LNCaP clone FGC (cell line): ENCODE results near the gene LNX1.

Experiments
- DNase-seq: peaks from one replicate; pipeline ENCODE4 v3.0.0-alpha.2; 2011; ENCODE audit warnings: low read depth
- H3K4me3 ChIP-seq: 2 replicates; pipeline ENCODE4 v1.5.1; 2011; ENCODE audit warnings: mild to moderate bottlenecking, low read depth, low read length, control low read depth
- TF ChIP-seq, protein P1 (sequence below): IDR thresholded peaks from 2 replicates; pipeline ENCODE4 v1.5.1; 2012; ENCODE audit warnings: mild to moderate bottlenecking; ENCODE audit not compliant: control insufficient read depth, insufficient read depth; ENCODE audit errors: extremely low read depth

Gene LNX1

GRCh38 chr4:53586121-53586816 lies 5.0 kb downstream of the LNX1 start:
- DNase-seq: no peak
- TF ChIP-seq, protein P1, sequence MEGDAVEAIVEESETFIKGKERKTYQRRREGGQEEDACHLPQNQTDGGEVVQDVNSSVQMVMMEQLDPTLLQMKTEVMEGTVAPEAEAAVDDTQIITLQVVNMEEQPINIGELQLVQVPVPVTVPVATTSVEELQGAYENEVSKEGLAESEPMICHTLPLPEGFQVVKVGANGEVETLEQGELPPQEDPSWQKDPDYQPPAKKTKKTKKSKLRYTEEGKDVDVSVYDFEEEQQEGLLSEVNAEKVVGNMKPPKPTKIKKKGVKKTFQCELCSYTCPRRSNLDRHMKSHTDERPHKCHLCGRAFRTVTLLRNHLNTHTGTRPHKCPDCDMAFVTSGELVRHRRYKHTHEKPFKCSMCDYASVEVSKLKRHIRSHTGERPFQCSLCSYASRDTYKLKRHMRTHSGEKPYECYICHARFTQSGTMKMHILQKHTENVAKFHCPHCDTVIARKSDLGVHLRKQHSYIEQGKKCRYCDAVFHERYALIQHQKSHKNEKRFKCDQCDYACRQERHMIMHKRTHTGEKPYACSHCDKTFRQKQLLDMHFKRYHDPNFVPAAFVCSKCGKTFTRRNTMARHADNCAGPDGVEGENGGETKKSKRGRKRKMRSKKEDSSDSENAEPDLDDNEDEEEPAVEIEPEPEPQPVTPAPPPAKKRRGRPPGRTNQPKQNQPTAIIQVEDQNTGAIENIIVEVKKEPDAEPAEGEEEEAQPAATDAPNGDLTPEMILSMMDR: no peak

GRCh38 chr4:53584658-53585057 lies 6.6 kb downstream of the LNX1 start:
- TF ChIP-seq, protein P1: no peak
- H3K4me3 ChIP-seq: no peak overlapping the region
- no peak for DNase-seq

More at GRCh38 chr4:53586121-53586816, 5.0 kb downstream of the LNX1 start:
- no peak overlapping the region for H3K4me3 ChIP-seq

- no peak for DNase-seq
- TF ChIP-seq, protein P1: no peak
- no peak overlapping the region for H3K4me3 ChIP-seq
Measured at GRCh38 chr4:53583513-53583912, 7.8 kb downstream of the LNX1 start.

DNA sequence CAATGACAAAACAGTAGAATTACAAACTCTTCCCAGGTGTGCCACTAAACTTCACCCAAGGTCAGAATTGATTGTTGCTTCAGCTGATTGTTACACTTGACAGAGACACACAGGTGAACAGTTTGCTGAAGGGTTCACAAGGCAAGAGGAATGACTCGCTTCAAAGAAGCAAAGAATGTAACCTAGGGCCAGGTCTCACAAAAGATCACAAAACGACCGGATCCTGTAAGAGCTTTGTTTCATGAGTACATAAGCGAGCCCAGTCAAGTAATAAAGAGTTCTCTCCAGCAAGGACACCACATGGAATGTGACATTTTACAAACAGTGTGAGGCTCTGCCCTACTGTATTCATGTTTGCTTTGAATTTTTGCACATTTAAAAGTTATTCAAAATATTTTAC lies 9.1 kb downstream of the LNX1 start:
- no peak overlapping the region for H3K4me3 ChIP-seq
- no peak for DNase-seq
- TF ChIP-seq, protein P1: no peak

DNA sequence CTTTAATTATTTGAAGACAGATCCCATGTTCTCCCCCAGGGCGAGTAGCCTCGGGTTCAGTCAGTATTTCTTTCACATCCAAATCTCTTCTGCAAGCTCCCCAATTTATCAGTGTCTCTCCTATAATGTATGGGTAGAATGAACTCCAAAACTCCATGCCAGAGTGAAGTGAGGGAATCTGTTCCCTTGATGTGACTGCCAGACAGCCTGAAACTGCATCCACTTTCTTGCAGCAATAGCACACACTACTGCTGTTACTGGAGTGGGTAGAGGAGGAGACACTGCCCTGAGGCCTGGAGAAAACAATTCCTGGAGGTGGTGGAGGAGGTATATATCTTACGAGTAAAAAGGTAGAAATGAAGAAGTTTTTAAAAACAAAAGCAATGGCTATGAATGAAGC lies 11.0 kb downstream of the LNX1 start:
- TF ChIP-seq, protein P1: no peak
- no peak overlapping the region for H3K4me3 ChIP-seq
- DNase-seq: no peak

GRCh38 chr4:53579826-53580225 lies 11.5 kb downstream of the LNX1 start:
- H3K4me3 ChIP-seq: no peak overlapping the region
- DNase-seq: no peak
- TF ChIP-seq, protein P1: no peak
